Raji (cell line): Measurements from ENCODE around the gene PPP1R1A.

Source experiments
- POLR2A ChIP-seq: IDR thresholded peaks from 2 replicates; pipeline ENCODE4 v1.6.1; 2011; ENCODE audit warnings: low read depth, low read length, control low read depth; ENCODE audit not compliant: insufficient read depth

PPP1R1A gene, protein sequence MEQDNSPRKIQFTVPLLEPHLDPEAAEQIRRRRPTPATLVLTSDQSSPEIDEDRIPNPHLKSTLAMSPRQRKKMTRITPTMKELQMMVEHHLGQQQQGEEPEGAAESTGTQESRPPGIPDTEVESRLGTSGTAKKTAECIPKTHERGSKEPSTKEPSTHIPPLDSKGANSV

DNA sequence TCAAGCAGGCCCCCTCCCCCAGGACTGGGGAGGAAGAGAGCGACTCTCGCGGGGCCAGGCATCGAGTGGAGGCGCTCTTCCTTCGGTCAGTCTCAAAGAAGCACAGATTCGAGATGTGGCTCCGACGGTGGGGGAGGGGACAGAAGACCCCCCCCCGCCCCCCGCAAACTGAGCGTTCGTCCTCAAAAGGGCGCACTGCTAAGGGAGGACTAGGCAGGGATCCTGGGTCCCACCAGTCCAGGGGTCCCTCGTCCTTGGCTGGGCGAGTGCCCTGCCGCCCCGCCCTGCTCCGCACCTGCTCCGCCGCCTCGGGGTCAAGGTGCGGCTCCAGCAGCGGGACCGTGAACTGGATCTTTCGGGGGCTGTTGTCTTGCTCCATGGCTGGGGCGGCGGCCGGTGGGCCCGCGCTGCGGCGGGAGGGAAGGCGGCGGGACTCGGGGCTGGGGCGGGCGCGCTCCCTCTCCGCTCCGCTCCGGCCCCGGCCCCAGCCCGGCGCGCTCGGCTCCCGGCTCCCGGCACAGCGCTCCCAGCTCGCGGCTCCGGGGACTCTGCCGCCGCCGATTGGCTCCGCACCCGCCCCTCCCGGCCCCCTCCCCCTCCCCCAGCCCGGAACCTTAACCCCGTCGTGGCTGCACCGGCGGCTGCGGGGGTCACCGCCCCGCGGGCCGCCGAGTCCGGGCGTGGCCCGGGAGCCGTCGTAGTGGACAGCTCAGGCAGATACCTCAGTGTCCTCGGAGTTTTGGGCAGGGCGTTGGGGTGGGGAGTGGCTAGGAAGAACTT lies at the start of gene PPP1R1A:
Gene PPP1R1A, minus strand, starts transcription at position 550 of the 780 bp plus-strand sequence. Its CDS starts 171 bp downstream, at position 379.
- no peak for TF ChIP-seq POLR2A

DNA sequence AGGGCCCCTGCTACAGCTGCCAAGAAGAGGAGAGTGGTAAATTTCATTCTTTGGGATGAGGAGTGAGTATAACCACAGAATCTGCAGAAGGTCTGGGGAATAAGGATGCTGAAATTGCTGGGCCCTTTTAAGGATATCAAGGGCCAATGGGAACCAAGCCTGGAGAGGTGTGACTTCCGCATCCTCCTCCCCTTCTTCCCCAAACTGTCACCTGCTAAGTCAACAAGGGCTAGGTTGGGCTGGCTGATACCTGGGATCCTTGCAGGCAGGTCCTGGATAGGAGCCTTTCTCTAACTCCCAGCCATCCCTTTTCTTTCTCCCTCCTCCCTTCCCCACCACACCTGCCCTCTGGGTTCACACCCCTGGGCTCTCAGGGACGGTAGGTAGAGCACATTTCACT lies 46.3 kb upstream of the PPP1R1A start, which contains the start of gene LACRT:
Gene LACRT, minus strand, starts transcription at position 101 of the 400 bp plus-strand sequence. Its CDS starts 54 bp downstream, at position 47.
- no peak for TF ChIP-seq POLR2A

DNA sequence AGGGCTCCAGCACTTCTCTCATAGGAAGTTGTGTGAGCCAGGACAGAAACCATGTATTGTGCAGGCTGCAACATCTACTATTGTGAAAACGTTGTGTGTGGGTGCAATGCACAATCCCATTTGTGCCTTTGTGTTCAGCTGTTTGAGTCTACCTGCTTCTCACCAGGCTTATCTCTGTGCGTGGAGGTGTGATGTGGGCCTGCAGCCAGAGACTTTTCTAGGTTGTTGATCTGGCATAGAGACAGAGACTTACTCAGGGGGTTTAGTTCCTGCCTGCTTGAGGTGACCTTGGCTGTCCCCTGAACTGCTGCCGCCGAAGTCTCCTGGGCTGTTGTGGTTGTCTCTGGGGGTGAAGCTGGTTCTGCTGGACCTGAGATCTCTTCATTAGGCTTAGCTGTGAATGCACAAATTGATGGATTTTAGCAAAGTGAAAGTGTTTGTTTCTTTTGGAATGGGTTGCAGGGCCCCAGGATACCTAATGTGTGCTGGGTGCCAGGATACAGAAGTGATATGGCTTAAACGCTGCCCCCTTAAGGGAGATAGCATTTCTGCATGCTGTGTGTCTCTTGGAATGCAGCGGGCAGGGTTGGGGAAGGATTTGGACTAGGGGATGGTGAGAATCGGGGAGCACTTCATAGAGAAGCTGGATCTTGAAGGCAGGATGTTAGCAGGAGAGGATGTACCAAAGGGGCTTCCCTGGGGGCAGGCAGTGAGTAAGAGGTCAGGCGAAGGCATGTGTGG lies 43.7 kb upstream of the PPP1R1A start:
- TF ChIP-seq POLR2A: no peak

DNA sequence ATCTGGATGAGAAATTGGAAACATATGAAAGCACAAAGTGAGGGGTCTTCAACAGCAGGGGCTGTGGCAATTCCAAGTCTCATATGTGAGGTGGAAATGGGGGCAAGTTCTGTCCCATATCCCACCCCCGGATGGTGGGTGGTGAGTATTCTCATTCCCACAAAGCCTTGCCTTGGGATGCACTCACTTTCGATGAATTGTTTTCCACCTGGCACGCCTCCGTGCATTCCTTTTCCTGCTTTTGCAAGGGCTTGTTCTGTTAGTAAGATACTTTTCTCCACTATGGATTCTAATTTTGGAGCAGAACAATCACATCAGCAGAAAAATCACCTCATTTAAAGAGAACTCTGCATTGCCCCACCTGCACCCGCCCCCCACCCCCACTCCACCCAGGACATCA lies 43.1 kb upstream of the PPP1R1A start:
- TF ChIP-seq POLR2A: no peak

DNA sequence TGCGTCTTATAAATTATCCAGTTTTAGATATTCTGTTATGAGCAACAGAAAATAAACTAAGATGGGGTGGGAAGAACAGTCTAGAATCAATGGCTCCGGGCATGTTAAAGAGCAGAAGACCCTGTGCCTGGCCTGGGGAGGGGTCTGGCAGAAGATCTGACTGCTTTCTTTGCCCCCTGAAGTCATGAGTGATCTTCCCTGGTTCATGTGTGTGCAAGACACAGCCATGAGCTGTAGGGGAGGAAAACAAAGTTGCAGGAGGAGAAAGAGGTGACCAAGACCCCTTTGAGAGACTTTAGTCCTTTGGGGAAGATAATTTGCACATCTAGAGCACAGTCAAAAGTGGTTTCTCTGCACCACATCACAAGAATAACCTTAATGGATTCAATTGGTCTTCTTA lies 41.5 kb upstream of the PPP1R1A start:
- TF ChIP-seq POLR2A: no peak

DNA sequence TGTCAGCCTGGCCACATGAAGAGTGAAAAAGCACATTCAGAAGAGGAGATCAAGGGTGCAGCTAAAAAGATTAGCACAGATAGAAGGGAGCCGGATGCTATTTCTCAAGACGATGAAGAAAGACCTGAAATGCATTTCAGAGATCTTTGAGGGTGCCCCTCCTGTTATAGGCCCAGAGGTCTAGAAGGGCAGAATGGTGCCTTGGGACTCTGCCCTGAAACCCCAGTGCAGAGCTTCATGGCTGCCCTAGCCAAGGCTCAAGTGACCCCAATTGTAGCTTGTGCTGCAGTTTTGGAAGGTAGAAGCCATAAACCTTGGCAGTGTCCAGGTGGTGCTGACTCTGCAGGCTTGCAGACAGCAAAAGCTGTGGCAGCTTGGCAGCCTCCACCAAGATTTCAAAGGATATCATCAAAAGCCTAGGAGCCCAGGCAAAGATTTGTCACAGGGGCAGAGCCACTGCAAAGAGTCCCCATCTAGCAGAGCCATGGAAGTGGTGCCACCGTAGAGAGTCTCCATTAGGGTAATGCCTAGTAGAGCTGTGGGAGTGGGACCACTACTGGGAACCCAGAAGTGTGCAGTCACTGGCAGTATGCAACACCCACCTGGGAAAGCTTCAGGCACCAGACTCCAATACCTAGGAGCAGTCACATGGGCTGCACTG lies 39.9 kb upstream of the PPP1R1A start:
- TF ChIP-seq POLR2A: no peak

DNA sequence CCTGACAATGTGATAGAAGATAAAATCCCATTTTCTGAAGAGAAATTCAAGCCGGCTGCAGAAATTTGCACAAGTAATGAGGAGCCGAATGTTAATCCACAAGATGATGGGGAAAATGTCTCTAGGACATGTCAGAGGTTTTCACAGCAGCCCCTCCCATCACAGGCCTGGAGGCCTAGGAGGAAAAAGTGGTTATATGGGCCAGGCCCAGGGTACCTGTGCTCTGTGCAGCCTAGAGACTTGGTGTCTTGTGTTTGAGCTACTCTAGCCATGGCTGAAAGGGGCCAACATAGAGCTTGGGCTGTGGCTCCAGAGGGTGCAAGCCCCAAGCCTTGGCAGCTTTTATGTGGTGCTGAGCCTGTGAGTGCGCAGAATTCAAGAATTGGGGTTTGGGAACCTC lies 38.8 kb upstream of the PPP1R1A start:
- no peak for TF ChIP-seq POLR2A

DNA sequence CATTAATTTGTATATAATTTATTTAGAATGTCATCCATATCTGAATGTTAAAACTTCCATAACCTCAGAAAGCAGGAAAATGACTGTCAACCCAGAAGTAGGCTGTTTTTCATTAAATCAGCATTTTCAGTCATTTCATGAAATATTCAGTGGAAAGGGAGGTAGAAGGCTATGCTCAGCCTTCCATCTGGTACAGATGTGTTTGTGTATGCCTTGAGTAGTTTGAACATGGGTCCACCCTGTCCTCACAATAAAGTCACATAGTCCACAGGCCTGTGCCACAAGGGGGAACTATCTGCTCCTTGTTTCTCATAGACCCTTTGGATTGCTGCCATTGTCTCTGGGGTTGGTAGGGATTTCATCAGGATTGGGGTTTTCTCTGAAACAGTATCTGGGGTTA lies 37.1 kb upstream of the PPP1R1A start:
- no peak for TF ChIP-seq POLR2A

DNA sequence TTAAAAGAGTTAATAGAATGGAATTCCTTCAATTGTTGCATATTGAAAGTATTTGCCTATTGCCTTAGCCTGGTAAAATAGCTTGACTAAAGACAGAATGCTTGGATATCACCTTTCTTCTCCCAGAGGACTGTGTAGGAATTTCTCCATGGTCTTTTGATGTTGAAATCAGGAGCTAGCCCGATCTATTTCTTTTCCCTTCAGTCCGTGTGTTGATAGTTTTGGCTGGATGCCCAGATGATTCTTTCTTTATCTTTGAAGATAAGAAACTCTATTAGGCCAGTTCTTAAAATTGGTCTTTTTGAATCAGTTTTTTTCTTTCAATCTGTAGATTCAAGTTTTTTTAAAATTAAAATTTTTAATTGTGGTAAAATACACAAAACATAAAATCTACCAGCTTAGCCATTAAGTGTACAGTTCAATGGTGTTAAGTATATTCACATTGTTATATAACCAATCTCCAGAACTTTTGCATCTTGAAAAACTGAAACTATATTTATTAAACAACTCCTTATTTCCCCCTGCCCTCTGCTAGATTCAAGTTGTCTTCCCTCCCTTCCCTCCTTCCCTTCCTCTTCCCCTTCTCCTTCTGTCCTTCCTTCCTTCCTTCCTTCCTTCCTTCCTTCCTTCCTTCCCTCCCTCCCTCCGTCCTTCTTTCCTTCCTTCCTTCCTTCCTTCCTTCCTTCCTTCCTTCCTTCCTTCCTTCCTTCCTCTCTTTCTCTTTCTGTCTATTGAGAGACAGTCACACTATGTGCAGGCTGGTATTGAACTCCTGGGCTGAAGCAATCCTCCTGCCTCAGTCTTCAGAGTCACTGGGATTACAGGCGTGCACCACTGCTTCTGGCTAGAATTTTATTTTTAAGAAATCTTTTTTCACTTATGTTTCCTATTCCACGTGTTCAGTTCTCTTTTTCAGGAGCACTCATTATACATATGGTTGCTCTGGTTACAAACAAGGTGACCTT lies 36.1 kb upstream of the PPP1R1A start:
- no peak for TF ChIP-seq POLR2A

DNA sequence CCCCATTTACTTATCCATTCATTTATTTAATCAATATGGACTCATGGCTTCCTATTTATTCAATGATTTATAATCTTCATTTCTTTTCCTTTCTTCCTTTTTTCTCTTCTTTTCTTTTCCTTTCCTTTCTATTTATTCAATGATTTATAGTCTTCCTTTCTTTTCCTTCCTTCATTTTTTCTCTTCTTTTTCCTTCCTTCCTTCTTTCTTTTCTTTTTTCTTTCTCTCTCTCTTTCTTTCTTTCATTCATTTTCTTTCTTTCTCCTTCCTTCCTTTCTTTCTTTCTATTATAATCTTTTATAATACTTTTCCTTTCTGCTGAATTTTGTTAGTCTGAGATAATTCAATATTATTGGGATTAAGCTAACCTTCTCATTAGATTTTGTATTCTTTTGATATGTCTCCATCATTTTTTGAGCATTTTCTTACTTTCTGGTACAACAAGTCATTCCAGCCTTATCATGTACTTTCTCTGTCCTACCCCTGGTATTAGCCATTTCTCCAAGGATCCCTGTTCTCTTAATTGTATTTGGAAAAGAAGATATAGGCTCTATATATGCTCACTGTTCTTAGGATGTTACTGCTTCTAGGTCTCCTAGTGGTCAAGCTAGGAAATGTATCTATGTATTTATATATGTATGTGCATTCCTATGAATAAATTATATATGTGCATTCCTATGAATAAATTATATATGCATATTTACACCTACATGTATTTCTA lies 34.2 kb upstream of the PPP1R1A start:
- TF ChIP-seq POLR2A: no peak

DNA sequence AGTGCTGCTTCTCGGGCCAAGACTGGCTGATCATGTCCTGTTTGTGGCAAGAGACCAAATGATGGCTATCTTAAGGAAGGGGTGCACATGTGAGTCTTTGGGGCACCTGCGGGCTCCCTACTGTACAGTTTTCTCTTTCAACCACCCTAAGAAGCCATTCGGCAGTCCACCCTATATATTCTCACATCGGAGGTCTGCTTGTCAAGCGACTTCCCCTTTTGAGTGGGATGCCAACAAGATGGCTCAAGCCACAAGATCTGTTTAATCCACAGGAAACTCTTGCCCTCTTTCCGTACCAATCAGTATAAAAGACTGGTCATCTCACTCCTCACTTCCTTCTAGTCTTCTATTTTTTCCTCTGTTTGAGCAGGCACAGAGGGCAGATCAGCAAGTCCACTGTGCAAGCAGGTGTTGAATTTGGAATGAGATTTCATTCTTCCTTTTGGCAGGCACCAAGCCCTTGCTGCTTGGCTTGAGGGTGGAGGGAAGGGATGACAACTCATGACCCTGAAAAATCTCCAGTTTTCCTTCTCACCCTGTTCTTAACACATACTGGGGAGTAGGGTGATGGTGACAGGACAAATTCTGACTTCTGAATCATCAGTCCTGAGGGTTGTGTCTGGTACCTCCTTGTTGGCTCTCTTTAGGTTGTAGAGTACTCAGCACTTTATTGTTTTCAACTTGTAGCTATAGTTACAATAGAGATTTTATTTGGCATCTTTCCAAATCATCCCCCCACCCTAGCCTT lies 28.6 kb upstream of the PPP1R1A start:
- no peak for TF ChIP-seq POLR2A

DNA sequence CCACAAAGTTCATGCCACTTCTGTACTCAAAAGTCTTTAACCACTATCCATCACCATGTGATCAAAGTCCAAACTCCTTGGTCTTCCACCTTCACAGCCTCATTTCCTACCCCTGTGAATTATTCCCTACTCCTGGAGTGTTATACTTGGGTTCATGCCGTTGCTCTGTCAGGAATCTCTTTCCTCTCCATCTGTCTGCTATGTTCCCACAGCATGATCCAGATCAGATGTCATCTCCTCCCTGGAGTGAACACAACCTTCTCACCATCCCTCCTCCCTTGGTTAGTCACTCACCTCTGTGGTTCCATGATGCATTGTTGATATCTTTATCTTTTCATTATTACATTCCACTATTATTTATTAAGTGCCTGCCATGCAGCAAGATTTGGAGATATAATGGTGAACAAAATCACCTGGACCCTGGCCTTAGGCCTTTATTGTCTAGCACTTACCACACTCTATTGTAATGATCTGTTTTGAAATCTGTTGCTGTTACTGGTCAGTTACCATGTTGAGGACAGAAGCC lies 23.8 kb upstream of the PPP1R1A start:
- no peak for TF ChIP-seq POLR2A

DNA sequence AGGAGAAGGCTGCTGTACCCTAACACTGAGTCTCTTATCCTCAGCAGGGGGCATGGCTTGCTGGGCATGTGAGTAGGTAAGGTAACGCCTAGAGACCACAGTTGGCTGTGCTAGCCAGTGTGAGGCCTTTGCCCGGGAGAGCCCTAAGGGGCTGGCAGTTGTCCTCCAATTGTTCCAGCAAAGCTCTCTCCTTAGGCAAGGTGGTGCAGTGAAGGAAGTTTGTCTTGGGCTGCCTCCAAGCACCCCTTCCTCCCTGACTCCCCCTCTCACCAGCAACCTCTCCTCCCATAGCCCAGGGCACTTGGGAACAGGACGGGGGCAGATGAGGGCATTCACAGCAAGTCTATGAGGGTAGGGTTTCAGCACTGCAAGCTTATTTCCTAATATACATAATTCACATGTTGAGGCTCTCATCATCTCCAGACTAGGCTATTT lies 23.3 kb upstream of the PPP1R1A start:
- TF ChIP-seq POLR2A: no peak

DNA sequence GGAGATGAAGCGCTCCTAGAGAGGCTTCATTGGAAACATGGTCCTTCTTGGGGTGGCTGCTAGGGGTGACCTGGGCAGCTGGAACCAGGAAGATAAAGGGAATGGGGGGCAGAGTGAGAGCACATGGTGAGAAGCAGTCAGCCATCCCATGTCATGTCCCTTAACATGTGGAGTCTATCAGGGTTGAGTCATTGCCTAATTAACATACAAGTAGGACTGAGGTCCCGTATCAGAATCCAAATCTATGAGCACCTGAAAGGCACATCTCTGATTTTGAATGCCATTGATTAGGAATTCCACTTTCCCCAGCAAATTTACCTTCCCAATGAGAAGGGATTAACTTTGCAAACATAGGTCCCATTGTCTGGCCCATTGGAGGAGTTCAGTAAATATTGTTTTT lies 20.3 kb upstream of the PPP1R1A start:
- TF ChIP-seq POLR2A: no peak
